HG03066 (cell line): ENCODE data around the gene MBD6.
"Not testable (repeated sequence)": the region's sequence is repeated elsewhere in the genome, so short reads cannot be mapped to it uniquely, and the experiment has no call there.

Experiments used
- ATAC-seq: cut with Tn5 transposase; IDR thresholded peaks from one replicate; pipeline ENCODE4 v1.9.1; 2021; ENCODE audit warnings: low read depth; ENCODE audit not compliant: unreplicated experiment

MBD6 gene

GRCh38 chr12:57513677-57514076 is 8.9 kb upstream of the MBD6 start:
- ATAC-seq, result not testable (repeated sequence)

- not testable (repeated sequence) for ATAC-seq
Observed at GRCh38 chr12:57514246-57514645, 8.4 kb upstream of the MBD6 start.

GRCh38 chr12:57514720-57515407 is 7.8 kb upstream of the MBD6 start:
- ATAC-seq, result no peak

GRCh38 chr12:57515408-57515933 is 7.2 kb upstream of the MBD6 start:
- no peak for ATAC-seq

- no peak for ATAC-seq
Observed at GRCh38 chr12:57515934-57516541, 6.6 kb upstream of the MBD6 start.

- no peak for ATAC-seq
Observed at GRCh38 chr12:57516617-57517153, 5.9 kb upstream of the MBD6 start.

- no peak for ATAC-seq
Observed at GRCh38 chr12:57517187-57517586, 5.4 kb upstream of the MBD6 start.

GRCh38 chr12:57517718-57518117 is 4.9 kb upstream of the MBD6 start:
- ATAC-seq, result not testable (repeated sequence)

- ATAC-seq, result no peak
Observed at GRCh38 chr12:57518176-57518919, 4.3 kb upstream of the MBD6 start.

- ATAC-seq, result no peak
Observed at GRCh38 chr12:57518920-57519795, 3.5 kb upstream of the MBD6 start.

- peak; percentile 6 for ATAC-seq
Observed at GRCh38 chr12:57519796-57520052, 2.9 kb upstream of the MBD6 start.

GRCh38 chr12:57520053-57520818 is 2.4 kb upstream of the MBD6 start, which contains the start of gene DDIT3:
TSS of gene DDIT3 (minus strand) at chr12:57520514. CDS start at chr12:57517406, 3,108 bp downstream.
- ATAC-seq, result peak; percentile 72

GRCh38 chr12:57521525-57522010 is 1.1 kb upstream of the MBD6 start:
- no peak for ATAC-seq

GRCh38 chr12:57522887-57523705 is 472 bp downstream of the MBD6 start:
- no peak for ATAC-seq

- ATAC-seq, result no peak
Observed at GRCh38 chr12:57523706-57524614, 1.3 kb downstream of the MBD6 start.

- ATAC-seq, result no peak
Observed at GRCh38 chr12:57524814-57525614, 2.4 kb downstream of the MBD6 start.
